Uterus (tissue), 4 donors: ENCODE results near the gene TDRD10. TPM values are rescaled to one million over a fixed set of nuclear protein-coding genes. Genes with fewer than 3 reads are reported as not detected.

ENCODE experiments used
- DNase-seq, 2 donors: peaks; one replicate each; pipeline ENCODE4 v3.0.0-alpha.2; 2019 to 2020
- H3K27ac ChIP-seq, 2 donors: fragments of 200-600 bp; sonication (generic); 1 replicate in 1 of 2; 2 replicates in 1 of 2; pipeline ENCODE4 v1.5.1; 2016 to 2018
- H3K27me3 ChIP-seq, 2 donors: fragments of 200-600 bp; sonication (generic); one replicate each; pipeline ENCODE4 v1.5.1; 2018 to 2019; ENCODE audit warnings: control low read depth in 1 of 2
- H3K36me3 ChIP-seq, 2 donors: fragments of 200-600 bp; sonication (generic); one replicate each; pipeline ENCODE4 v1.5.1; 2019; ENCODE audit warnings: control low read depth in 1 of 2
- H3K4me1 ChIP-seq, 2 donors: fragments of 200-600 bp; sonication (generic); one replicate each; pipeline ENCODE4 v1.5.1; 2018 to 2019; ENCODE audit warnings: control low read depth in 1 of 2
- H3K4me3 ChIP-seq, 2 donors: fragments of 200-600 bp; sonication (generic); 1 replicate in 1 of 2; 2 replicates in 1 of 2; pipeline ENCODE4 v1.5.1; 2018 to 2019; ENCODE audit warnings: mild to moderate bottlenecking in 1 of 2
- H3K9me3 ChIP-seq, 2 donors: fragments of 200-600 bp; sonication (generic); one replicate each; pipeline ENCODE4 v1.5.1; 2019; ENCODE audit warnings: control low read depth in 1 of 2
- CTCF ChIP-seq, 4 experiments: fragments of 200-600 bp in 2 of 4; fragments of 450-650 bp in 2 of 4; sonication (generic) in 2 of 4; IDR thresholded peaks; one replicate each; pipeline ENCODE4 v1.5.1; 2016 to 2019; ENCODE audit warnings: antibody characterized with exemption in 4 of 4, mild to moderate bottlenecking in 2 of 4, moderate library complexity in 1 of 4
- POLR2A ChIP-seq, 2 donors: fragments of 450-650 bp; IDR thresholded peaks; one replicate each; pipeline ENCODE4 v1.6.1; 2016; ENCODE audit warnings: antibody characterized with exemption in 2 of 2, mild to moderate bottlenecking in 1 of 2, moderate library complexity in 1 of 2
- intact Hi-C: fragments of 100-400 bp; cut with DNase I; formaldehyde crosslinking; loops from one replicate; pipeline ENCODE4 v1.15.1; 2023; ENCODE audit warnings: low total_unique reads
- total RNA-seq, 4 donors: library from RNA; depleted of rRNA in 3 of 4; stranded (reverse); fragments of >200 nt in 3 of 4; gene quantifications; one replicate each; pipeline versions ENCODE4 v1.1.0 to v1.2.4, GENCODE V29; 2014 to 2023
- donor health status: DM: yes; HTN: yes; CAD: no.

TDRD10 gene
- total RNA-seq, 4 donors from 2014 or later: 1.3 to 19.7 (median 6.9) TPM

- peak in 1 of 2 donors; percentile 39 for DNase-seq
- intact Hi-C loops: no loop called here
- no peaks in the 10 kb centered on the region for H3K9me3 ChIP-seq
- TF ChIP-seq CTCF (IDR thresholded peaks at IDR 0.05) (peak; percentile 42 to 63 (median 58)), POLR2A (IDR thresholded peaks at IDR 0.05) (no peak)
- no peak overlapping the region for H3K27ac ChIP-seq
- no peak overlapping the region for H3K4me3 ChIP-seq
- no peaks in the 10 kb centered on the region for H3K27me3 ChIP-seq
- H3K36me3 ChIP-seq: no peaks in the 10 kb centered on the region
- H3K4me1 ChIP-seq: no peaks in the 10 kb centered on the region
Observed at GRCh38 chr1:154546264-154547063, 44.4 kb downstream of the TDRD10 start.

- H3K4me3 ChIP-seq: no peak overlapping the region
- no peaks in the 10 kb centered on the region for H3K27me3 ChIP-seq
- H3K36me3 ChIP-seq: no peaks in the 10 kb centered on the region
- TF ChIP-seq CTCF (IDR thresholded peaks at IDR 0.05): no peak
- no peak for TF ChIP-seq POLR2A (IDR thresholded peaks at IDR 0.05)
- no peaks in the 10 kb centered on the region for H3K4me1 ChIP-seq
- H3K9me3 ChIP-seq: no peaks in the 10 kb centered on the region
- DNase-seq: no peak
- intact Hi-C loops: no loop called here
- no peak overlapping the region for H3K27ac ChIP-seq
Observed at GRCh38 chr1:154547105-154547732, 45.2 kb downstream of the TDRD10 start.

GRCh38 chr1:154548028-154548427 is 46.0 kb downstream of the TDRD10 start:
- no peaks in the 10 kb centered on the region for H3K27me3 ChIP-seq
- intact Hi-C loops: no loop called here
- no peaks in the 10 kb centered on the region for H3K4me1 ChIP-seq
- H3K27ac ChIP-seq: no peak overlapping the region
- no peaks in the 10 kb centered on the region for H3K36me3 ChIP-seq
- no peaks in the 10 kb centered on the region for H3K9me3 ChIP-seq
- no peak for DNase-seq
- no peak overlapping the region for H3K4me3 ChIP-seq
- TF ChIP-seq POLR2A (IDR thresholded peaks at IDR 0.05) (no peak), CTCF (IDR thresholded peaks at IDR 0.05) (no peak)

GRCh38 chr1:154549202-154549770 is 47.3 kb downstream of the TDRD10 start:
- no peak for DNase-seq
- Histone ChIP-seq H3K9me3 (no peaks in the 10 kb centered on the region), H3K36me3 (no peaks in the 10 kb centered on the region), H3K27me3 (no peaks in the 10 kb centered on the region), H3K4me1 (no peaks in the 10 kb centered on the region), H3K27ac (no peak overlapping the region), H3K4me3 (no peak overlapping the region)
- TF ChIP-seq CTCF (IDR thresholded peaks at IDR 0.05): no peak
- no peak for TF ChIP-seq POLR2A (IDR thresholded peaks at IDR 0.05)
- intact Hi-C loops: no loop called here

GRCh38 chr1:154550070-154550469 is 48.1 kb downstream of the TDRD10 start:
- no peaks in the 10 kb centered on the region for H3K9me3 ChIP-seq
- H3K36me3 ChIP-seq: no peaks in the 10 kb centered on the region
- H3K4me1 ChIP-seq: no peaks in the 10 kb centered on the region
- no peak overlapping the region for H3K27ac ChIP-seq
- no peak for DNase-seq
- intact Hi-C loops: no loop called here
- TF ChIP-seq CTCF (IDR thresholded peaks at IDR 0.05) (no peak), POLR2A (IDR thresholded peaks at IDR 0.05) (no peak)
- no peaks in the 10 kb centered on the region for H3K27me3 ChIP-seq
- no peak overlapping the region for H3K4me3 ChIP-seq
